HG02763 (cell line): ENCODE measurements around the gene MRPS2.
"Not testable (repeated sequence)": the region's sequence is repeated elsewhere in the genome, so short reads cannot be mapped to it uniquely, and the experiment has no call there.

Experiments
- ATAC-seq: cut with Tn5 transposase; IDR thresholded peaks from one replicate; pipeline ENCODE4 v1.9.1; 2021; ENCODE audit warnings: mild to moderate bottlenecking, moderate library complexity; ENCODE audit not compliant: unreplicated experiment

Gene MRPS2

GRCh38 chr9:135514342-135515082, 14.0 kb downstream of the MRPS2 start:
- no peak for ATAC-seq

- no peak for ATAC-seq
These were observed 14.8 kb downstream of the MRPS2 start for GRCh38 chr9:135515083-135515951.

GRCh38 chr9:135516132-135516860, 15.8 kb downstream of the MRPS2 start:
- no peak for ATAC-seq

GRCh38 chr9:135517407-135517822, 16.9 kb downstream of the MRPS2 start:
- no peak for ATAC-seq

- ATAC-seq: no peak
These were observed 18.9 kb downstream of the MRPS2 start for GRCh38 chr9:135519179-135519971.

GRCh38 chr9:135520916-135521607, 20.6 kb downstream of the MRPS2 start, which contains the start of gene LCN1:
LCN1 (plus strand) TSS chr9:135521440; CDS start chr9:135521498, 58 bp downstream.
- no peak for ATAC-seq

GRCh38 chr9:135521608-135522095, 21.2 kb downstream of the MRPS2 start:
- ATAC-seq: no peak

- ATAC-seq: no peak
These were observed 21.8 kb downstream of the MRPS2 start for GRCh38 chr9:135522137-135522877.

GRCh38 chr9:135522931-135523330, 22.4 kb downstream of the MRPS2 start:
- ATAC-seq: no peak

- no peak for ATAC-seq
These were observed 23.1 kb downstream of the MRPS2 start for GRCh38 chr9:135523521-135524129.

- no peak for ATAC-seq
These were observed 23.8 kb downstream of the MRPS2 start for GRCh38 chr9:135524130-135524861.

- ATAC-seq: no peak
These were observed 25.0 kb downstream of the MRPS2 start for GRCh38 chr9:135525241-135526088.

- no peak for ATAC-seq
These were observed 25.7 kb downstream of the MRPS2 start for GRCh38 chr9:135526089-135526729.

- no peak for ATAC-seq
These were observed 26.5 kb downstream of the MRPS2 start for GRCh38 chr9:135526730-135527571.

GRCh38 chr9:135528842-135529435, 28.5 kb downstream of the MRPS2 start:
- ATAC-seq: not testable (repeated sequence)
